Kidney epithelial cell (primary cell): ENCODE results near the gene AFF3. TPM values are rescaled to one million over a fixed set of nuclear protein-coding genes. Genes with fewer than 3 reads are reported as not detected.

Experiments used
- DNase-seq: peaks from one replicate; pipeline ENCODE4 v3.0.0-alpha.2; 2010; ENCODE audit warnings: low read depth
- H3K27me3 ChIP-seq: 2 replicates; pipeline ENCODE4 v1.6.0; 2011; ENCODE audit warnings: low read length; ENCODE audit not compliant: control insufficient read depth, insufficient read depth
- H3K36me3 ChIP-seq: 2 replicates; pipeline ENCODE4 v1.5.1; 2011; ENCODE audit warnings: low read length; ENCODE audit not compliant: control insufficient read depth, insufficient read depth
- H3K4me3 ChIP-seq: 2 replicates; pipeline ENCODE4 v1.5.1; 2011; ENCODE audit warnings: low read depth, mild to moderate bottlenecking, control low read depth, low read length
- total RNA-seq: library from RNA; depleted of rRNA; stranded (reverse); fragments of >200 nt; gene quantifications from 2 replicates; pipeline ENCODE4 v1.2.3, GENCODE V29; 2015
- TF ChIP-seq, protein P1 (sequence below): IDR thresholded peaks from 2 replicates; pipeline ENCODE4 v1.5.1; 2011; ENCODE audit warnings: mild to moderate bottlenecking, moderate library complexity, low read length, control low read depth, inconsistent platforms; ENCODE audit not compliant: insufficient read depth, poor library complexity, severe bottlenecking

Gene AFF3
- total RNA-seq, 1 donor from 2014 or later = 13.9 TPM

DNA sequence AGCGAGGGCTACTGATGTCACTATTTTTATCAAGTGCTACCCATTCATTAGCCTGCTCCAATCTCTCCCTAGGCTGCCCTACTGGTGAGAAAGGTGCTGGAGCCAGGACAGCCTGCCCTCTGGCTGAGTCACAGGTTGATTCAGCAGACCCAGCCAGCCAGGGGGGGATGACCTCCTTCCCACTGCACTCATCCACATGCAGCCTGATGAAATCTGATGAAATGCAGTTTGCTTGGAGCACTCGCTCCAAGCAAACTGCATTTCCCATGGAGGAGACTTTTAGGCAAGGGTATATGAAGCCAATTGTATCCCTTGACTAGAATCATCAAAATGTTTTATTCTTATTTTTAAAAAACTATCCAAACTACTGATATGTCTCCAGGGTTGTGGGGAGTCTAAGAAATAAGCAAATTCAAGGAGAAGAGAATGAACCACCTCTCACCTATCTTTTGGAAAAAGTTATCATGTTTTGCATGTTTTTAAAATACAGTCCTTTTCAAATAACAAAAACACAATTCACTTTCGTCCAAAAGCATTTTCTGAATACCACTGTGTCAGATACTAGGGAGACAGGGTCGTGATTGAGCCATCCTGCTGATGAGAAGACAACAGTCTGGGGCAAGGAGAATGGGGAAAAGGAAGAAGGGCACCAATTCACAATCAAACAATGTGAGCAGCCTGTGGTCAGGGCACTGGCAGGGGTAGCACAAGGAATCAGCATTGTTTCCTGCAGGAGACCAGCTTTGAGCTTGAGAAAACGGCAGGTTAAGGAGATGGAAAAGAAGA lies 128.3 kb downstream of the AFF3 start:
- TF ChIP-seq, protein P1, sequence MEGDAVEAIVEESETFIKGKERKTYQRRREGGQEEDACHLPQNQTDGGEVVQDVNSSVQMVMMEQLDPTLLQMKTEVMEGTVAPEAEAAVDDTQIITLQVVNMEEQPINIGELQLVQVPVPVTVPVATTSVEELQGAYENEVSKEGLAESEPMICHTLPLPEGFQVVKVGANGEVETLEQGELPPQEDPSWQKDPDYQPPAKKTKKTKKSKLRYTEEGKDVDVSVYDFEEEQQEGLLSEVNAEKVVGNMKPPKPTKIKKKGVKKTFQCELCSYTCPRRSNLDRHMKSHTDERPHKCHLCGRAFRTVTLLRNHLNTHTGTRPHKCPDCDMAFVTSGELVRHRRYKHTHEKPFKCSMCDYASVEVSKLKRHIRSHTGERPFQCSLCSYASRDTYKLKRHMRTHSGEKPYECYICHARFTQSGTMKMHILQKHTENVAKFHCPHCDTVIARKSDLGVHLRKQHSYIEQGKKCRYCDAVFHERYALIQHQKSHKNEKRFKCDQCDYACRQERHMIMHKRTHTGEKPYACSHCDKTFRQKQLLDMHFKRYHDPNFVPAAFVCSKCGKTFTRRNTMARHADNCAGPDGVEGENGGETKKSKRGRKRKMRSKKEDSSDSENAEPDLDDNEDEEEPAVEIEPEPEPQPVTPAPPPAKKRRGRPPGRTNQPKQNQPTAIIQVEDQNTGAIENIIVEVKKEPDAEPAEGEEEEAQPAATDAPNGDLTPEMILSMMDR = peak; percentile 36
- DNase-seq = peak; percentile 93
- no peaks in the 10 kb centered on the region for H3K36me3 ChIP-seq
- no peaks in the 10 kb centered on the region for H3K27me3 ChIP-seq
- H3K4me3 ChIP-seq = no peak overlapping the region

DNA sequence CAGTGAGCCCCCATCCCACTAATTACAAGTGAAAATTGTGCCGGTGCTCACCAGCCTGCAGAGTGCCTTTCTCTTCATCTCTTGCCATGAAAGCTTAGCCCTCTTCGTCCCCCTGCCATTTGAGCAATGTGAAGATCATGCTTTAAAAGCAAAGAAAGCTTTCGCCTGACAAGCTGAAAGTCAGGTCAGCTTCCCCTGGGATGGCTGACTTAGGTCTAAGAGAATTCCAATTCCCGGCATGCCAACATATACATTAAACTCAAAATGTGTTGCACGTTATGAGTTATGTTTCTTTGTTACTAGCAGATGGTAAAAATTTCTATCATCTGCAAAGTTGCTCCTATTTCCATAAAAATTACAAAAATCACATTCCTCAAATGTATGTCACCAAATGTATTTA lies 129.8 kb downstream of the AFF3 start:
- no peaks in the 10 kb centered on the region for H3K27me3 ChIP-seq
- H3K36me3 ChIP-seq = no peaks in the 10 kb centered on the region
- TF ChIP-seq, protein P1 = no peak
- H3K4me3 ChIP-seq = no peak overlapping the region
- no peak for DNase-seq

DNA sequence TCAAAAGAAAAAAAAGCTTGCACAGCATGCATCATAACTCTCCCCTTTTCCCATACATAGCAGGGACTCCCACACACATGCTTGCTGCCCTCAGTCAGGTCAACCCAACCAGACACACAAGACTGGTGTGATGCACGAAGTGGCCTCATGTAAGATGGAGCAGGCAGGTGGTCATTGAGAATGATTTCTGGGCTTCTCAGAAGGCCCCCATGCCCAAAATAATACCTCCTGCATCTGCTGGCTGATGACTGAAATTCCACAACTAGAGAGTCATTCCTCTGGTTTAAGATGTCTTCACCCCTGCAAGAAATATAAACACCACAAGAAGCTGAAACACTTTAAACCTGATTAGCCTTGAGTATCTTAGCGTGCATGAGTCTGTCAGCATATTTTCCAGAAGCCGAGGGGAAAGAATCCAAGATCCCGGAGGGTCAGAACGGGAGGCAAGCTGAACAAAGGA lies 131.1 kb downstream of the AFF3 start:
- H3K27me3 ChIP-seq = no peaks in the 10 kb centered on the region
- TF ChIP-seq, protein P1 = no peak
- no peaks in the 10 kb centered on the region for H3K36me3 ChIP-seq
- H3K4me3 ChIP-seq = no peak overlapping the region
- peak; percentile 74 for DNase-seq

DNA sequence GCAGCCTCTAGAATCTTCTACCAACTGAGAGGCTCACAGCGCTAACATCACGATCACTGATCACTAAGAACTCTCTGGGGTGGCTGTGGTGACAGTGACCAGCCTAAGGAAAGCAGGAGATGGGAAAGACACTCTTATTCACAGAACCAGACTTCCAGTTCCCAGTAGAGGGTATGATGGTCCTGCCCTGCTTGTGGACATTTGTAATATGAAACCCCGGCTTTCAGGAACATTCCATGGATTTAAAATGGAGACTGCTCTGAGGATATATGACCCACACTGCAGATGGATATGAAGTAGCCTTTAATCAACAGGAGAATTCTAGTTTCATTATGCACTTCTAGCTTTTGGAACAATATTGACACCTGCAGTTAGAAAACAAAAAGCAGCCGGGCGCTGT lies 131.8 kb downstream of the AFF3 start:
- DNase-seq = no peak
- H3K36me3 ChIP-seq = no peaks in the 10 kb centered on the region
- H3K27me3 ChIP-seq = no peaks in the 10 kb centered on the region
- no peak overlapping the region for H3K4me3 ChIP-seq
- TF ChIP-seq, protein P1 = no peak

DNA sequence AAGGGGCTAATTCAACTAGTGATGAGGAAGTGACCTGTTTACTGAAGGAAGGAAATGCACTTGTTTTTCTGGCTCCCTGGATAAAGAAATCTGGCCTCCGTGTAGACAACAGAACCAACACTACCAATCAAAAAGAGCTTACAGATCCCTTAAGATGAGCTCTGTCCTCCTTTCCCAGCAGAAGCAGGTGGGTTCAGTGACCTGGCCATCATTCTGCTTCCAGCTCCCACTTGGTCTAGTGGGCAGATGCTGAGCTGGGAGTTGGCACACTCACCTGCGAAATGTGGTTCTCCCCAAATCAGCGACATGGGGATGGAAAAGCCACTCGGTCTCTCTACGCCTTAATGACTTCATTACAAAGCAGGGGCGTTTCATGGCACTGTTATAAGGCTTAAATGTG lies 132.6 kb downstream of the AFF3 start:
- TF ChIP-seq, protein P1 = no peak
- Histone ChIP-seq H3K4me3 (no peak overlapping the region), H3K27me3 (no peaks in the 10 kb centered on the region), H3K36me3 (no peaks in the 10 kb centered on the region)
- DNase-seq = no peak

DNA sequence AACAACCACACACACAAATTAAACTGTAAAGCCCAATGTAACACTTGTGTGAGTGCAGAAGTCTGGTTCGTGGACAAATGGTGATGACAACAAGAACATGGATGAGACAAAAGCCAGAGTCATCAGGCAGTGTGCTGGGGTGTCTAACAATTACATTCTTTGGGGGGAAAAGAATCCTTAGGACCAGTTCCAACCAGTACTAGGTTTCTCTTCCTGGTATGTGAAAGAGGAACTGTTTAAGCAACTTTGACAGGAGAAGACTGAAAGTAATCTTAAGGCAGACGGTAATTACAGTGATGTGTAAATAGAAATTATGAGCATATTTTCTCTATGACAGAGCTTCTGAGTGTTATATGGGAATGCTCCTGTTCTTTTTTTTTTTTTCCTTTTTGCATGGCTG lies 133.4 kb downstream of the AFF3 start:
- H3K4me3 ChIP-seq = no peak overlapping the region
- TF ChIP-seq, protein P1 = no peak
- no peak for DNase-seq

More for the DNA sequence above, 133.4 kb downstream of the AFF3 start:
- H3K27me3 ChIP-seq = no peaks in the 10 kb centered on the region
- H3K36me3 ChIP-seq = no peaks in the 10 kb centered on the region
